PFSK-1 (cell line): ENCODE results near the gene SEMA3D.

Experiments
- POLR2AphosphoS5 ChIP-seq: IDR thresholded peaks from 2 replicates; pipeline ENCODE4 v1.6.1; 2012; ENCODE audit warnings: low read depth, mild to moderate bottlenecking, control low read depth, low read length, moderate library complexity
- REST ChIP-seq, 2 experiments: IDR thresholded peaks; 2 replicates each; pipeline versions ENCODE4 v1.6.1 to v1.8.0; 2011 to 2012; ENCODE audit warnings: low read depth in 2 of 2, low read length in 2 of 2, control low read depth in 1 of 2, inconsistent platforms in 1 of 2, mild to moderate bottlenecking in 1 of 2, moderate library complexity in 1 of 2; ENCODE audit not compliant: insufficient read depth in 1 of 2
- TAF1 ChIP-seq: IDR thresholded peaks from 2 replicates; pipeline ENCODE4 v1.6.1; 2012; ENCODE audit warnings: low read length, control low read depth, borderline replicate concordance; ENCODE audit not compliant: insufficient read depth

GRCh38 chr7:85162721-85163120 is 24.1 kb downstream of the SEMA3D start:
- TF ChIP-seq POLR2AphosphoS5 (no peak), REST (IDR thresholded peaks at IDR 0.05; ENCODE audit: insufficient read depth in 1 of 2, low read depth in 2 of 2, low read length in 2 of 2) (no peak), TAF1 (no peak)
